ENCODE measurements around the gene OR10T2.

Gene OR10T2

DNA sequence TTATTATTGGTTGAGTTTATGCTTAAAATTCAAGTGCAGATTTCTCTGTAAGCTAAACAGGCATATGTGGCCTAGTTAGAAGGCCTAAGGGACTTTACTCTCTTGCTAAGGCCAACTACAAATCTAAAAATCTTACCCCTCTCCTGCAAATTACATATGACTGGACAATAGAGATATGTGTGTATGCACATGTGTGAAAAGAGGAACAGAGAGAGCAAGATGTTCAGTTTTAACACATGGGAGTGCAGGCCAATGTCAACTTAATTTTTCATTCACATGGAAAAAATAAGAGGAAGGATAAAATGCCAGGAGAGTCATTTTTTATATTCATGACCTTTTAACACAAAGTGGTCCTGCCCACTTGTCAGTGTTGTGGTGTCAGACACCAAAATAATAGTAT, 18.3 kb upstream of the OR10T2 start:
- CTCF ChIA-PET, result no interaction called here
- TF ChIP-seq, protein P1, sequence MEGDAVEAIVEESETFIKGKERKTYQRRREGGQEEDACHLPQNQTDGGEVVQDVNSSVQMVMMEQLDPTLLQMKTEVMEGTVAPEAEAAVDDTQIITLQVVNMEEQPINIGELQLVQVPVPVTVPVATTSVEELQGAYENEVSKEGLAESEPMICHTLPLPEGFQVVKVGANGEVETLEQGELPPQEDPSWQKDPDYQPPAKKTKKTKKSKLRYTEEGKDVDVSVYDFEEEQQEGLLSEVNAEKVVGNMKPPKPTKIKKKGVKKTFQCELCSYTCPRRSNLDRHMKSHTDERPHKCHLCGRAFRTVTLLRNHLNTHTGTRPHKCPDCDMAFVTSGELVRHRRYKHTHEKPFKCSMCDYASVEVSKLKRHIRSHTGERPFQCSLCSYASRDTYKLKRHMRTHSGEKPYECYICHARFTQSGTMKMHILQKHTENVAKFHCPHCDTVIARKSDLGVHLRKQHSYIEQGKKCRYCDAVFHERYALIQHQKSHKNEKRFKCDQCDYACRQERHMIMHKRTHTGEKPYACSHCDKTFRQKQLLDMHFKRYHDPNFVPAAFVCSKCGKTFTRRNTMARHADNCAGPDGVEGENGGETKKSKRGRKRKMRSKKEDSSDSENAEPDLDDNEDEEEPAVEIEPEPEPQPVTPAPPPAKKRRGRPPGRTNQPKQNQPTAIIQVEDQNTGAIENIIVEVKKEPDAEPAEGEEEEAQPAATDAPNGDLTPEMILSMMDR (IDR thresholded peaks at IDR 0.05; ENCODE audit: control extremely low read depth, extremely low read depth, low read depth, missing control alignments), result no peak
- POLR2A ChIA-PET, result no interaction called here
- DNase-seq (ENCODE audit: extremely low spot score), result no peak

DNA sequence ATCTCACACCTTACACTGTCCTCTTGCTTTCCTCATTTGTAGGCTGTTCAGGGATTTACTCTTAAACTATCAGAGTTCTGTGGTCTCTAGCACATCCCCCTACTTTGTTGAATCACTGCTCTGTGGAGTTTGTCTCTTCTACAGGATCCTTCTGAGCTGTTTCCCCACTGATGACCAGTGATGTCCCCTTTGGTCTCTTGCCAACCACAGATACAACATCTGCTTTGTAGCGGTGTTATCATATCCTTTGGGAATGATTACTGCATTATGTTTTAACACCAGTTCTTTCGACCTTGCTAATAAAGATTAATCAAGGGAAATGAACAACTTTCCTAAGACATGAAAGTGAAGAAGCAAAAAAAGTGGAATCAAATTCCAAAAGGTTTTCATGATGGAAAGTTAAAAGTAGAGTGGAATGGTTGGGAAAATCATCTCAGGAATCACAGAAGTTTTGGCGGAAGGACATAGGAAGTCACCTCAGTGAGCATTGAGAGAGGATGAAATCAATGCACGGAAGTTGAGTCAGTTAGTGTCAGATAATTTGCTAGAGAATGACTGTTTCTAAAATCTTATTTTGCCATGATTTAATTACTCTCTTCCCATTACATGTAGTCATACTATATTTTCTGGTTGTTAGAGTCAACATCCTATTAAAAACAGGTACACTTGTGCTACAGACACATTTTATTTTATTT, 15.5 kb upstream of the OR10T2 start:
- ChIA-PET POLR2A (no interaction called here), CTCF (interaction anchor here (1.2 kb wide), 1 partner anchor 12 kb away, joined by 3 read pairs; no protein-coding TSS in a partner anchor)
- DNase-seq (ENCODE audit: extremely low spot score), result no peak
- TF ChIP-seq, protein P1 (IDR thresholded peaks at IDR 0.05; ENCODE audit: control extremely low read depth, extremely low read depth, low read depth, missing control alignments), result no peak

DNA sequence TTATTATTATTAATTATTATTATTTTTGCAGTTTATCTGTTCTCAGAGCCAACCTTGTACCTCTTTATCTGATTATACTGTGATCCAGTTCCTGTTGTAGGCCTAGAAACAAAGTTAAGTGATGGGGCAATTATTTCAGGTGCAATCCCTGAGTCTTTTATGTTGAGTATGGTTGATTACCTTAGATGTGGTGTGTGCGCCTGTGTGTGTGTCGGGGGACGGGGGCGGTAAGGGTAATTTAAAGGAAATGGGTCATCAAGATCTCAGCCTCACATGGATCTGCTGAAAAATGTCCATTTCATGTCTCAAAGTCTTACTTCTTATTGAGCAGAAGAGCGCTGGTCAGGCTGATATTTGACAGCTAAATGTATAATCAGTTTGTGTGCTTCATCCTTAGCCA, 7.8 kb upstream of the OR10T2 start:
- TF ChIP-seq, protein P1 (IDR thresholded peaks at IDR 0.05; ENCODE audit: control extremely low read depth, extremely low read depth, low read depth, missing control alignments), result no peak
- no peak for DNase-seq (ENCODE audit: extremely low spot score)
- ChIA-PET POLR2A (no interaction called here), CTCF (interaction anchor here (1.6 kb wide), 1 partner anchor 18 kb away, joined by 3 read pairs; no protein-coding TSS in a partner anchor)

DNA sequence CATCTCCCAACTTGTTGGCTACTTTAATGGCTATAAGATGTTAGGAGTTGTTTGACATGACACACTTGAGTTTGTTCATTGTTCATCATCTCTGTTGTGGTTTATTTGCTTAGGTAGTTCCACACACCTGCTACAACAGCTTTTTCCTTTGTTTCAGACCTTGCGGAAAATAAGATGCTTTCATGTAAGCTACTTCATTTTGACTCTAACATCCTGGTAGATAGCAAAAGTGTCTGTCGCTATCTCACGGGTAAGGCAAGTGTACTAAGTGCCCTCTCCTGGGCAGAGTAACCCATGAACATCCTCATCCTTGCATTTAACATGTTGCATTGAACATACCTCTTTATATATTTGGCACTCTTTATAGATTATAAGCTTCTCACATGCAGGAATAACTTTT, 1.6 kb upstream of the OR10T2 start:
- no peak for DNase-seq (ENCODE audit: extremely low spot score)
- POLR2A ChIA-PET, result no interaction called here
- CTCF ChIA-PET, result no interaction called here
- TF ChIP-seq, protein P1 (IDR thresholded peaks at IDR 0.05; ENCODE audit: control extremely low read depth, extremely low read depth, low read depth, missing control alignments), result no peak

DNA sequence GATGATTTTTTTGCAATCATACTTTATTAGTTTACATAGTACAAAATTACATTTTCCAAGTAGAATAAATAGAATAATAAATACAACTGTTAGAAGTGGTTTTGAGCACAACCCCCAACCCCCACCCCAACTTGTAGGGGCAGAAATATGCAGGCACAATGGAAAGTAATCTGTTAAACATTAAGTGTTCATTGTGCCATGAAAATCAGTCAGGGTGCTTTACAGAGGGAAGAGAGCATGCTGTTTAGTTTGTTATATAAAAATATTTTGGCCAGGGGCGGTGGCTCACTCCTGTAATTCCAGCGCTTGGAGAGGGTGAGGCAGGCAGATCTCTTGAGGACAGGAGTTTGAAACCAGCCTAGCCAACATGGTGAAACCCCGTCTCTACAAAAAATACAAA, 2.6 kb downstream of the OR10T2 start:
- CTCF ChIA-PET, result no interaction called here
- POLR2A ChIA-PET, result no interaction called here
- TF ChIP-seq, protein P1 (IDR thresholded peaks at IDR 0.05; ENCODE audit: control extremely low read depth, extremely low read depth, low read depth, missing control alignments), result no peak
- no peak for DNase-seq (ENCODE audit: extremely low spot score)

DNA sequence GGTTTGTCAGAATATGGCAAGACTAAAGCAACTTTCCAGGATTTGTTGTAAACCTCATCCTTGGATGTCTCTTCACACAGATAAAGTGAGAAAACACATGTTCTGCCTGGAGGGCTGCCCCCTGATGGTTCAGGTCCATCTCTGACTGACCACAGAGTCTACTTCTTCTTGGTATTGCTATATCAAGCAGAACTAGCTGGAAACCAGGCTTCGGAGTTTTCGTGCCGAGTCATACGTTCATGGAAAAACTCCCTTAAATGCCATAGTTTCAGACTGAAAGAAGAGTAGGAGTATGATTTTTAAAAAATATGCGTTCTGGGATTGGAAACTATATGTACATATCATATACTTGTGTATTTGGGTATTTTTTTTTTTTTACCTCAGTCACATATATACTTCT, 5.8 kb downstream of the OR10T2 start:
- DNase-seq (ENCODE audit: extremely low spot score), result no peak
- POLR2A ChIA-PET, result no interaction called here
- CTCF ChIA-PET, result no interaction called here
- TF ChIP-seq, protein P1 (IDR thresholded peaks at IDR 0.05; ENCODE audit: control extremely low read depth, extremely low read depth, low read depth, missing control alignments), result no peak

All from GM10248 (cell line).